GM19025 (cell line): ENCODE data around the gene EI24.
A peak's percentile ranks its signal among the peaks of the same experiment; 100 is the strongest.
"Not testable (repeated sequence)": the region's sequence is repeated elsewhere in the genome, so short reads cannot be mapped to it uniquely, and the experiment has no call there.

Experiments used
- ATAC-seq: cut with Tn5 transposase; IDR thresholded peaks from one replicate; pipeline ENCODE4 v1.9.1; 2021; ENCODE audit warnings: mild to moderate bottlenecking, low read depth, moderate library complexity; ENCODE audit not compliant: unreplicated experiment

Gene EI24

DNA sequence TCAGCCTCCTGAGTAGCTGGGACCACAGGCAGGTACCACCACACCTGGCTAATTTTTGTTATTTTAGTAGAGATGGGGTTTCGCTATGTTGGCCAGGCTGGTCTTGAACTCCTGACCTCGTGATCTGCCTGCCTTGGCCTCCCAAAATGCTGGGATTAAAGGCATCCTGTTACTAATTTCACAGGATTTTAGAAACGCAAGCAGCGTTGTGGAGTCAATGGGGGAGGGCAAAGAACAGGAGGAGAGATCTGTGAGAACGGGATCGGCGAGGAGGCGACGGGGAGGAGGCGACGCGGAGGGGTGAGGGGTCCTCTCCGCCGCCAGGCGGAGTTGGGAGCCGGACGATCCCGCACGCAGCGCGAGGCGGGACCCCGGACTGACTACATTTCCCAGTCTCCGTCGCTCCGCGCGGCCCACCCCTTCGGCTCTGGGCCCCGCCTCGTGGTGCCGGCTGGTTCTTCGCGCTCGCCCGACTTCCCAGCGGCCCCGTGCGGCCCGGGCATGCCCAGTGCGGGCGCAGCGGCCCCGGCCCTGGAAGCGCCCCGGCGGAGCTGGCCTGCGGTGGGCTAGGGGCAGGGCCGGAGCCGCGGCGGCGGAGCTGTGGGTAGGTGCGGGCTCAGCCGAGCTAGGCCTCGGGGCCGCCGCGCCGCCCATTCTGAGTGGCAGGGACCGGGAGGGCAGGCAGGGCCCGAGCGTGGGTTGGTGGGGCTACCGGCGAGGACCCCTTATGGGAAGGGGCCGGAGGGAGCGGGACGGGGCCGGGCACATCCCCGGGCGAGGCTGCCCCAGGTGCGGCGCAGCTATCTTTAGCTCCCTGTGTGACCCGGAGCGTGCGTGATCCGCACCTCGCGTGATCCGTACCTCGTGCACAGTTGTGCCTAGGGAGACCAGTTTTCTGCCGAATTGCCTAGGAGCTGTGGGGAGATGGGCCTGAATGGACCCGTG, at the start of gene EI24:
Gene EI24, plus strand, starts transcription at position 508 of the 945 bp plus-strand sequence. CDS start 3,051 bp downstream, outside the sequence.
- ATAC-seq: peak; percentile 96

DNA sequence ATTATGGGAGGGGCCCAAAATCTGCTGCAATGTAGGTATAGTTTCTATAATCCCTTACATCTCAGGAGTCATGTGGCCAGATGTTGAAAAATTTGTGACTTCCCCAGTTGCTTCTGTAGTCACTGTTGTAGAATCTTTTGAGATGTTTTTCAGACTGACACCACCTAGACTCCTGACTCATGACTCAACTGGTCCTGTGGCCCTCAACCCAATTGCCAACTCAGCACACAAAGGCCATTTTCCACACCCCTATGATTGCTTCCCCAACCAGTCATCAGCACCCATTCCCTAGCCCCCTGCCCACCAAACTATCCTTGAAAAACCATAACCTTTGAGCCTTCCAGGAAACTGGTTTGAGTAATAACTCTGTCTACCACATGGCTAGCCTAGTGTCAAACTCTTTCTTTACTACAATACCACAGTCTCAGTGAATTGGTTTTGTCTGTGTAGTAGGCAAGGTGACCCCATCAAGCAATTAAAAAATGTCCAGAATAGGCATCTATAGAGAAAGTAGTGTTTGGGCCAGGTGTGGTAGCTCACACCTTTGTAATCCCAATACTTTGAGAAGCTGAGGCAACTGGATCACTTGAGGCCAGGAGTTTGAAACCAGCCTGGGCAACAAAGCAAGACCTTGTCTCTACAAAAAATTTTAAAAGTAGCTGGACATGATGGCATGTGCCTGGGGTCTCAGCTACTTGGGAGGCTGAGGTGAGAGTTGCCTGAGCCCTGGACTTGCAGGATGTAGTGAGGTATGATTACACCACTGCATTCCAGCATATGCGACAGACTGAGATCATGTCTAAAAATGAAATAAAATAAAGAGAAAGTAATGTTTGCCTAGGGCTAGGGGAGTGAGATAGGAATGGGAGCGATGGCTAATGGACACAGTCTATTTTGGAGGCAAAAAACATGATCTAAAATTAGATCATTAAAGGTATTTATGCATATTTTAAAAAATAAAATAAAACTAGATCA, 49.1 kb upstream of the EI24 start:
- no peak for ATAC-seq

DNA sequence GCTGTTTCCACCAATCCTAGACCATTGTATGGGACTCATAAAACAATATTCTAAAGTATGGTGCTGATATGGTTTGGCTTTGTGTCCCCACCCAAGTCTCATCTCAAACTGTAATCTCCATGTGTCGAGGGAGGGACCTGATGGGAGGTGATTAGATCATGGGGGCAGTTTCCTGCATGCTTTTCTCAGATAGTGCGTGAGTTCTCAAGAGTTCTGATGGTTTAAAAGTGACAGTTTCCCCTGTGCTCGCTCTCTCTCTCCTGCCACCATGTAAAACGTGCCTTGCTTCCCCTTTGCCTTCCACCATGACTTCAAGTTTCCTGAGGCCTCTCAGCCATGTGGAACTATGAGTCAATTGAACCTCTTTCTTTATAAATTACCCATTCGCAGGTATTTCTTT, 44.0 kb upstream of the EI24 start:
- no peak for ATAC-seq

DNA sequence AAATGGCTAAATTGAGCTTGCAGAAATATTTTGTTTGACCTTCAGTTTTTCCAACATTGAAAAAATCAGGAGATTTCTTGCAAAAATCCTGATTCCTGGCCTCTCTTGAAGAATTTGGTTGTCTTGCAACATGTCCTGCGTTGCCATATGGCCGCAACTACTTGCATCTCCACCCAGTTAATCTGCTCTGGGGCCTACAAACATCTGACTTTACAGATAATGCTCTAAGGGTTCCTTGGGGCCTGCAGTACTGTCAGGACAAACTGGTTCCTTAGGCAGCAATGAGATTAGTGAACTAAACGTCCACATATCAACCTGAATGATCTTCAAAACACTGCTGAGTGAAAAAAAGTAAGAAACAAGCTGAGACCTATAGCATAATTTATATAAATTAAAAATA, 36.6 kb upstream of the EI24 start:
- no peak for ATAC-seq

DNA sequence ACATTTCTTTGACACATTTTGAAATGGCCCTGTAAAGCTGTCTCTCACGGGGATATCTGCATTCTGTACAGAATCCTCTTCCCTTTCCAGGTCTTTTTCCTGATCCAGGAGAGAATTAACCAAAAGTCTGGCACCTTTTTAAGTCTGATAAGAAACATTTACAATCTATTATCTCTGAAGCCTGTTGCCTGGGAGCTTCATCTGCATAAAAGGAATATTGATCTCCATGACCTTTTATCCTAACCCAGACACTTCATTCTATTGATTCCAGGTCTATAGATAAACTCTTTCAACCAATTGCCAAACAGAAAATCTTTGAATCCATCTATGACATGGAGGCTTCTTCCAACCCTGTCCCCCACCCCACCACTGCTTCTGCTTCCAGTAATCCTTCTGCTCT, 33.7 kb upstream of the EI24 start:
- ATAC-seq: no peak

DNA sequence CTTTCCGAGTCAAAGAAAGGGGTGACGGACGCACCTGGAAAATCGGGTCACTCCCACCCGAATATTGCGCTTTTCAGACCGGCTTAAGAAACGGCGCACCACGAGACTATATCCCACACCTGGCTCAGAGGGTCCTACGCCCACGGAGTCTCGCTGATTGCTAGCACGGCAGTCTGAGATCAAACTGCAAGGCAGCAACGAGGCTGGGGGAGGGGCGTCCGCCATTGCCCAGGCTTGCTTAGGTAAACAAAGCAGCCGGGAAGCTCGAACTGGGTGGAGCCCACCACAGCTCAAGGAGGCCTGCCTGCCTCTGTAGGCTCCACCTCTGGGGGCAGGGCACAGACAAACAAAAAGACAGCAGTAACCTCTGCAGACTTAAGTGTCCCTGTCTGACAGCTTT, 32.4 kb upstream of the EI24 start:
- not testable (repeated sequence) for ATAC-seq

DNA sequence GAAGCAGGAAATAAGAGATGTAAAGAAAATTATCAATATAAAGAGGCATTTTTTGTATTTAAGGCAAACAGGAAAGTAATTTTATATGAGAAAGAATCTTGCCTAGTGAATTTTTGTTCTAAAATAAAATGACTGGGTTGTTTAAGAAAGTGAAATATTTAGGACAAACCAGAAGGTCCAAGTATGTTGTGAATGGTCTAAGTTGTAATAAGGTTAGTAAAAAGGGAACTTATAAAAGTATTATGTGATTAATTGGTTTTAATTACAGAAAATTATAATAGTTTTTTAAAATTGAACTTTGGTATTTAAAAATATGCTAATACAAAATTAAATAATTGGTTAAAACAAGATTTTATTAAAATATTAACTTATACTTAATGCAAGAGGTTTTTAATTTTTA, 26.6 kb upstream of the EI24 start:
- ATAC-seq: no peak

DNA sequence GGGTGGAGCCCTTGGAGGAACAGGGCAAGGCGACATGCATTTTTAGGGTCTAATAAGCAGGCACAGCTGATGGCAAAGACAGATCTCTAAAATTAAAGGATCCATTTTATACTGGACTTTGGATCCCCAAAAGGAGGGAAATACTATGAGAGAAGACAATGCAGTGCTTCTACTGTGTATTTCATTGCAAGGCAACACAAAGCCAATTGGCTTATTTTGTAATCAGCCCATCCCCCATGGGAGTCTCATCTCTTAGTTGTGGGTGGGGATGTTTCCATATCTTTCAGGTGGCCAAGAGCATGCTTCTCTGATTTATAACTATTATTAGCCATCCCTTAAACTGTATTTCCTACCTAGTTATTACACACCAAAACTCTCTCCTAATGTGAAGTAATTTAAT, 18.5 kb upstream of the EI24 start:
- ATAC-seq: no peak

DNA sequence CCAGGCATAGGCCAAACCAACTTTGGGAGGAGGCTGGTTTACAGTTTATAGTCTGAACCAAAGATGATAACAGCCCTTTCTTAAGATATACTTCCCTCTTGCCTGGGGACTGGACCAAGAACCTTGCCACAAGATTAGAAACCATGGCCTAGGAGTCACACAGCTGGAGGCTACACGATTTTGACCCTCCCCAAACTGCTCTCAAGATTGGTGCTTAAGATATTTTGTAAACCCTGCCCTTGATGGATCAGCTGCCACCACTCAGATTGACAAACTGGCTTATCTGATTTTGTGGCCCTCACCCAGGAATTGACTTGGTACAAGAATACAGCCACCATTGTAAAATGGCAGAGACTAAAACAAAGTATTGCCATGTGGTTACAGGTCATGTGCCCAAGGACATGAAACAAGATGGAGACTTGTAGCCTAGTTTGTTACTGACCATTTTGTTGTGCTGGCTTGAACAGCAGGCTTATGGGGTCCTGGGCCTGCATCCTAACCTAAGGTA, 17.4 kb upstream of the EI24 start:
- ATAC-seq: no peak

DNA sequence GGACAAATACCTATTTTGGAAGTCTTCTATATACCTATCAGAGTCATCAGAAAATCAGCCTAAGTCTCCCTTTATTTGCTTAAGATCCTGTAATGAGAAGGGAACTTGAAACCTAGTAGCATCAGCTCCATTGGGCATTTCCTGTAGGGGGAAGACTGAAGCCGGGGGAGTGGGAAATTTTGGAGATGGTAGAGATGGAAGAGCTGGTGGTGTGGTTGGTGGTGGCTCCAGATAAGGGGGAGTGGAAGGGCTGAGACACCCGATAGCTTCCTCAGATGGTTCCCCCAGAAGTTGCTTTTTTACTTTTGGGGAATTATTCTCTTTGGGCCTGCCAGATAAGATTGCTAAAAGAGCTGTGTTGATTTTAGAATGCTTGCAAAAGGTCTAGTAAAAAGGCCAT, 16.4 kb upstream of the EI24 start:
- no peak for ATAC-seq

DNA sequence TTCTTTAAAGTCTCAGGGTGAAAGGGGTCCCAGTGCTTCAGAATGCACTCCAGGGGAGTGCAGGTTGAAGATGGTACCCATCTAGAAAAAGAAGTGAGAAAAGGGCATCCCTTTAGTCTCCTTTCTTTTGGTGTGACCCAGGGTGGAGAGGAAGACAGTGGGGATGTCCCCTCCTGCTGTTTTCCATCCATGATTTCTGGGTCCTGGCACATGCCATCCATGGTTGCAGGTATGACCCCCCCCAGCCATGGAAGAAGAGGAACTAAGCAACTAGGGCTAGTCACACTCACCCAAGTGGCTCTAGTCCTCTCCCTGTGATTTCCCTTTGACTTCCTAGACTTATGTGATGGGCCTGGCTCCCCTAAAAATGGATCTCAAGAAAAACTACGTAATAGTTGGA, 15.9 kb upstream of the EI24 start:
- no peak for ATAC-seq

DNA sequence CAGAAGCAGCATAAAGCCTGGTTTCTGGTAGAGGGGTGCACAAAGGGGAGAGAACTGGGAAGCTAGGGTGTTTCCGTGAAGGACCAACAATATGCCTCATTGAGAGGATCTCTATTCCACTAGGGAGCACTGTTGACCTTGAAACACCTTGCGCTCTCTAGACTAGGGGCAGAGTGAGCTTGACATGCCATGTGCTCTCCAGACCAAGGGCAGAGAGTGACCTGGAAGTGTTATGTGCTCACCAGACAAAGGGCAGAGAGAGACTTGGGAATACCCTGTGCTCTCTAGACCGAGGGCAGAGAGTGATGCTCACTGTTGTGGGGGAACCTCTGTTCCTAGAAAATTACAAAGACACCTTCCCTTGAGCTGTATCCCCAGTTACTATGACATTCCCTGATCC, 15.2 kb upstream of the EI24 start:
- ATAC-seq: no peak

DNA sequence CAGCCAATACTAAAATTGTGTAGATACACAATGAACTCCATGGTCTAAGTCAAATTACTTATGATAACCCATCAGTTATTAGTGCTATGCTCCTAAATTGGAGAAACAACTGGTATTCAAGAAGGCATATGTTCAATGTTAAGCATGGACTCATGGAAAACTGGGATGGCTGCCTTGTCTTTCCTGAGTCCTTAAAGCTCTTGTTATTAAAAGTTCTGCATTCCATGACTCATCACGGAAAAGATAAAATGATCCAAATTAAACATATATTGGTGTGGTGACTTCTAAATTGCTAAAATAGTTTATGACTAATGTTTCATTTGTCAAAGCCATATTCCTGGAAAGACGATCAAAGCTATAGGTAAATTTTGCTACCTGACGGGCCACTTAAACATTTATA, 9.4 kb upstream of the EI24 start:
- ATAC-seq: no peak

DNA sequence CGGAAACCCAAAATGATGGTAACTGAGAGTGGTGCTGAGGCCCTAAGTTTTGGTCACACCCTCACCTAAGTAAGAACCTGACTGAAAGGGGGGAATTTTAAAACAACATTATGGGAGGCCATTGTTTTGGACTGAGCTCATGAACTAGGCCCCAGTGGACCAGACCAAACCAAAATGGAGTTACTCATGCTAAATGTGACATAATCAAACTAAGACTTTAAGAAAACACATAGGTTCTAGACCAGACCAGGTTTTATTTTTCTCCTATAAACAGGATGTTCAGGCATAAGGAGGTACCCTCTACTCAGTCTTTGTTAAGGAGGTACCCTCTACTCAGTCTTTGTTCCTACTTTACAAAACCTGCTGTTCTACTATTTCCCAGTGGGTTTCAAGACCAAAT, 7.4 kb upstream of the EI24 start:
- ATAC-seq: no peak

DNA sequence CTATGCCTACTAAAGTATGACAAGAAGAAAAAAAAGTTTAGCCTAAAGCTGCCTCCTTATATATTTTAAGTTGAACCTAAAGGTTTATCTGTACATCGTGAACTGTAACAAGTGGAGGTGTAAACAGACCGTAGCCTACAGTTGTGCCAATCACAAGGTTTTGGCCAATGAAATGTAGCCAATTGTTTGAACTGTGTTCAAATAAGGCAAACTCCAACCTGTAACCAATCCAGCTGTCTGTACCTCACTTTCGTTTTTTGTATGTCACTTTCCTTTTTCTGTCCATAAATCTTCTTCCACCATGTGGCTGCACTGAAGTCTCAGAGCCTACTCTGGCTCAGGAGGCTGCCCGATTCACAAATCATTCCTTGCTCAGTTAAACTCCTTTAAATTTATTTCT, 6.8 kb upstream of the EI24 start:
- ATAC-seq: no peak

DNA sequence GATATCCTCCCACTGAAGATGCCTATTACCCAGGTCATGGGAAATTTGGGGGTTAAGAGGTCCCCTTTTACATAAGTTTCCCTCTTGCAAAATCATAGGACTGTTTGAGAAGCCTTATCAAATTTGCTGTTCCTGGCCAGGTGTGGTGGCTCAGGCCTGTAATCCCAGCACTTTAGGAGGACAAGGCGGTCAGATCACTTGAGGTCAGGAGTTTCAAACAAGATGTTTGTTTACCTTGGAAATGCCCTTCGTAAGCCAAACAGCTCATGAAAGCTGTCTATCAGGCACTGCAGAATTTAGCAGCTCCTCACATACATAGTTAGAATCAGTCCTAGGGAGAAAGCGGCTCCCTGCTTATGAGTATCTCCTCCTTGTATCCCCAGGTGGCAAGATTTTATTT, 4.9 kb upstream of the EI24 start:
- no peak for ATAC-seq

DNA sequence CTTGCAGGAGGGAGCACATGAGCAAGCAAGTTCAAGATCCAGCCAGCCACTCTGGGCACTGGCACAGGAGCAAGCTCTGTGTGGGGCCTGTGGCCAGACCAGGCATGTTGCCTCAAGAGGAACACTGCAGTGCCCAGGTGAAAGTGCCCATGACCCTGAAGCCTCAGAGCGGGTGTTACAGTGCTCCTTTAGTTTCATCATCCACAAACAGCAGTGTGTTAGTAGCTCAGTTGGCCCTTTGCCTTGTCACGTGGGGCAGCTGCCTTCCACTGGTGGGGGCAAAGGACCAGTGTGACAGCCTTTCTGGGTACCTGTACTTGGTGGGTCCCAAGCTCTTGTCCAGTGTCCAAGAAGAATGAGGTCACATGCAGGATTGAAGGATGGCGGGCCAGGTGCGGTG, 3.0 kb upstream of the EI24 start:
- no peak for ATAC-seq

DNA sequence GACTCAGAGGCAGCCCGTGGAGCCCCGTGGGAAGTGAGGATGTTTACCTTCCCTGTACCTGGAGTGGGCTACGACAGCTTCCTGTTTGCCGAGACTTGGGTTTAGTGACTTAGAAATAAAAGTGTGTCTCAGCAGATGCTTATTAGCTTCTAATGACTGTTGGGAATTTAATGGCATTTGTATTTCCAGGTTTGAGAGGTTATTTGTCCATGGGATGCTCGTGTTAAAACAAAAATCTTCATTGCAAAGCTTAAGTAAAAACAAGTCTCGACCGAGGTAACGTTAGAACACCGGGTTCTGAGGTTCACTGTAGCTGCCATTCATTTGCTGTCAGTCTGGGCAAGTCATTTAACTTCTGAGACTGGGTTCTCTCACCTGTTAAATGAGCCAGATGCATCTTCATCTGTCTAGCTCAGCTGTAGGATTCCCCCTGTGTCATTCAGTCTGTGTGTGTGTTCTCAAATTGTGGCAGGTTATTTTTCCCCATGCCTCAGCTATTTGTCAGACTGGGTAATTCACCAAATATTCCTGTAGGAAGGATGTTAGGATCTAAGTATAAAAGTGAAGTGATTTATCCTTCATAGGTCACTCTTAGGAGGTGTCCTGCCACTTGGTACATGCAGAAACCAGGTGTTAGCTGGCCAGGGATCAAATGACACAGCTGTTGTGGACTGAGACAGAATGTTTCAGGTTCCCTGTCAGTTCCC, 791 bp downstream of the EI24 start:
- ATAC-seq: no peak

DNA sequence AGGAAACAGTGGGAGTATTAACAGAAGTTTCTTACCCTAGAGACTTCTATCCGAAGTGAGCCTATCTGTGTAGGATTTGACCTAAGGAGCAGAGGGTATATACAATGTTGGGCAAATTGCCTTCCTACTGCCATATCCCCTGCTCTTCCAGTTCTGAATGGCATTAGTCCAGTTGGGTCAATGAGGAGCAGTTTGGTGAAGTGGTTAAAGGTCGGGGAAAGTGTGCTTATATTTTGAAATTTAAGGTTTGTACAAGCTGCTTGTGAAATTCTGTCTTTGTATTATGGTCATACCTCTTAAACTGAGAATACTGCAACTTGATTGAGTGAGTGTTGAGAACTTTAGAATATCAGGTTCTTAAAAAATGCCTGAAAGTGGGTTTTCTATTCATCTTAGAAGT, 1.7 kb downstream of the EI24 start:
- ATAC-seq: no peak

DNA sequence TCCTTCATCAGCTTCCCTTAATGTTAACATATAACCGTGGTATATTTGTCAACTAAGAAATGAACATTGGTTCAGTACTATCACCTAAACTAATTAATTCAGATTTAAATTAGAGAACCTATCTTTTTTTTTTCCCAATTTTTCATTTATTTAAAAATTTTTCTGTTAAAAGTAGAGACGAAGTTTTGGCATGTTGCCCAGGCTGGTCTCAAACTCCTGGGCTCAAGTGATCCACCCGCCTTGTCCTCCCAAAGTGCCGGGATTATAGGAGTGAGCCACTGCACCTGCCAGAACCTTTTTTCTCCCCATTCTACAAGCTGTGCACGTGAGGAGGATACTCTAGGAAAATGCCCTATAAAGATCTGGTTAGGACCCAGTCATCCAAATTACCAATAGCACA, 3.6 kb downstream of the EI24 start:
- ATAC-seq: no peak

DNA sequence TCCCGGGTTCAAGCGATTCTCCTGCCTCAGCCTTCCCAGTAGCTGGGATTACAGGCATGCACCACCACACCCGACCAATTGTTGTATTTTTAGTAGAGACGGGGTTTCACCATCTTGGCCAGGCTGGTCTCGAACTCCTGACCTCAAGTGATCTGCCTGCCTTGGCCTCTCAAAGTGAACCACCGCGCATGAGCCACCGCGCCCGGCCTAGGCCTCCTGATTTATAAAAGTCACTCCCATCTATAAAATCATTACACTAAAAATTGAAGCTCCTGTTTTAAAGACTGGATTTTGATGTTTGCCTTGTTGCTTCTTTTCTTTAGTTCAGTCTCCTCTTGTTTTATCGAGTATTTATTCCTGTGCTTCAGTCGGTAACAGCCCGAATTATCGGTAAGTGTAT, 7.9 kb downstream of the EI24 start:
- not testable (repeated sequence) for ATAC-seq
